ENCODE data around the gene RNF121. TPM values are rescaled to one million over a fixed set of nuclear protein-coding genes. Genes with fewer than 3 reads are reported as not detected.
A peak's percentile ranks its signal among the peaks of the same experiment; 100 is the strongest.

RNF121 gene
- total and polyA plus RNA-seq, 2 of the 8 experiments (the other 6 are each of a cell fraction or from before 2014, with no cell fraction given), result 39.7 to 51.6 TPM

DNA sequence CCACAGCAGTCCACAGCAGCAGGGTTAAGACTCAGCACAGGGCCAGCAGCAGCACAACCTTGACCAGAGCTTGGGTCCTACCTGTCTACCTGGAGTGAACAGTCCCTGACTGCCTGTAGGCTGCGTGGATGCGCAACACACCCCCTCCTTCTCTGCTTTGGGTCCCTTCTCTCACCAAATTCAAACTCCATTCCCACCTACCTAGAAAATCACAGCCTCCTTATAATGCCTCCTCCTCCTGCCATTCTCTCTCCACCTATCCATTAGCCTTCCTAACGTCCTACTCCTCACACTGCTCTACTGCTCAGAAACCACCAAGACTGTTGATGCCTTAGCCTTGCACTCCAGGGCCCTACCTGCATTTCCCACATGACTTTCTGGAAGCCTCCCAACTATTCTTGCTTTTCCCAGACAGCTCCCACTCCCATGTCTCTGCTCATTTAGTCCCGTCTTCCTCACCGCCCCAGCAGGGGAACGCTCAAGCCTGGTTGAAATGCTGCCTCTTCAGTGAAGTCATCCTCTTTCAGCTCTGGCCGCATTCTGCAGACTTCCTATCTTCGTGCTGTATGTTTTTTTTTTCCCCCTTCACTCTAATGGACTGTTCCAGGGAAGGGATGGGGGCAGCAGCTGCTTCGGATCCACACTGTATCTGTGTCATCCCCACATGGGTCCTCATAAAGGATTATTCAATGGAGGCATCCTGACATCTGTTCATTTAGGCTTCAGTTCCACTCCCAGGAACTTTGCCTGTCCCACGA, 73.2 kb downstream of the RNF121 start:
- ChIA-PET CTCF (ENCODE audit: partially characterized antibody) (interaction anchor here (0.6 to 3.6 kb wide), 3 partner anchors 13 to 45 kb away, joined by 3 to 18 read pairs (median 3); no protein-coding TSS in a partner anchor), POLR2A (ENCODE audit: partially characterized antibody) (interaction anchor here (0.7 to 1.5 kb wide), 5 partner anchors 8 to 77 kb away, joined by 3 to 4 read pairs (median 3); no protein-coding TSS in a partner anchor)
- H2BK20ac ChIP-seq (ENCODE audit: low read length), result no peak overlapping the region
- no peak overlapping the region for H2BK15ac ChIP-seq (ENCODE audit: low read length)
- H2BK120ac ChIP-seq (replicated peaks; ENCODE audit: low read depth, low read length), result no peak overlapping the region
- H4K20me1 ChIP-seq (replicated peaks in 1 of 2; ENCODE audit: control insufficient read depth in 1 of 2, insufficient read depth in 2 of 2, low read length in 2 of 2), result peaks cover 20 to 24% of the 10 kb centered on the region in 2 experiments
- no peaks in the 10 kb centered on the region for H3K79me2 ChIP-seq (ENCODE audit: control insufficient read depth in 1 of 2, insufficient read depth in 2 of 2, low read length in 2 of 2)
- no peaks in the 10 kb centered on the region for H3K23me2 ChIP-seq (ENCODE audit: low read depth, low read length)
- peaks cover 25 to 55% (median 42%) of the 10 kb centered on the region in 4 experiments for H3K36me3 ChIP-seq (ENCODE audit: control insufficient read depth in 2 of 4, insufficient read depth in 4 of 4, low read length in 3 of 4)
- H4K5ac ChIP-seq (ENCODE audit: insufficient read length, low read depth, low read length), result no peak overlapping the region
- H3K27ac ChIP-seq (ENCODE audit: low read depth, low read length), result no peak overlapping the region
- H4K91ac ChIP-seq (replicated peaks; ENCODE audit: insufficient read length, low read length), result no peak overlapping the region
- H3K9ac ChIP-seq (replicated peaks in 1 of 4; ENCODE audit: extremely low read depth in 1 of 4, low read depth in 3 of 4, low read length in 3 of 4), result no peak overlapping the region
- 81% methylated on average over 10 of the region's 10 CpGs; no CpG with 5 or more reads in 1 of the 2 experiments for WGBS, 2 experiments (ENCODE audit: extremely low coverage in 1 of 2, insufficient coverage in 1 of 2, insufficient read length in 1 of 2, insufficient replicate concordance in 2 of 2, low coverage in 1 of 2, low lambda C conversion rate in 2 of 2, missing lambda C conversion rate in 1 of 2)
- FAIRE-seq (no peak), DNase-seq (ENCODE audit: low read depth in 1 of 2, low spot score in 2 of 2) (no peak)
- no peak overlapping the region for H3K56ac ChIP-seq (replicated peaks; ENCODE audit: insufficient read length, low read depth, low read length)
- H3K14ac ChIP-seq (ENCODE audit: insufficient read length), result no peak overlapping the region
- no peak overlapping the region for H2BK12ac ChIP-seq (ENCODE audit: low read depth, low read length)
- H3K4me3 ChIP-seq (ENCODE audit: extremely low read depth in 1 of 4, insufficient read depth in 2 of 4, low read depth in 3 of 4, low read length in 4 of 4), result no peak overlapping the region
- H2AFZ ChIP-seq (ENCODE audit: low read length), result no peak overlapping the region
- H2BK5ac ChIP-seq (ENCODE audit: low read depth, low read length), result no peak overlapping the region
- H3K4ac ChIP-seq (replicated peaks; ENCODE audit: insufficient read length, low read depth, low read length), result no peak overlapping the region
- no peak overlapping the region for H2AK5ac ChIP-seq (ENCODE audit: low read depth, low read length)
- H3K4me2 ChIP-seq (ENCODE audit: insufficient read depth in 1 of 2, low read depth in 2 of 2, low read length in 2 of 2), result no peak overlapping the region
- H3K9me3 ChIP-seq (ENCODE audit: insufficient read depth in 2 of 2, low read depth in 1 of 2, low read length in 1 of 2), result no peaks in the 10 kb centered on the region
- no peak overlapping the region for H3K23ac ChIP-seq (ENCODE audit: insufficient read length)
- no peak overlapping the region for H3K18ac ChIP-seq (ENCODE audit: extremely low read depth, low read length)
- H3K79me1 ChIP-seq (ENCODE audit: low read depth, low read length), result no peaks in the 10 kb centered on the region
- H4K8ac ChIP-seq (ENCODE audit: extremely low read depth, insufficient read depth, low read length), result no peak overlapping the region
- no peaks in the 10 kb centered on the region for H3K4me1 ChIP-seq (replicated peaks in 1 of 4; ENCODE audit: control insufficient read depth in 3 of 4, insufficient read depth in 4 of 4, low read length in 3 of 4)
- H3K27me3 ChIP-seq (replicated peaks in 1 of 4; ENCODE audit: control insufficient read depth in 3 of 4, extremely low read depth in 1 of 4, insufficient read depth in 3 of 4, low read length in 3 of 4), result no peaks in the 10 kb centered on the region
- no peak for TF ChIP-seq POU5F1 (IDR thresholded peaks at IDR 0.05; ENCODE audit: low read depth, low read length)
- no peak for TF ChIP-seq TBP (IDR thresholded peaks at IDR 0.05; ENCODE audit: low read depth, low read length)
- TF ChIP-seq SP2 (IDR thresholded peaks at IDR 0.05; ENCODE audit: low read length), result no peak
- no peak for TF ChIP-seq ZNF274 (IDR thresholded peaks at IDR 0.05; ENCODE audit: borderline replicate concordance, extremely low read depth, low read length)
- TF ChIP-seq POLR2AphosphoS5 (IDR thresholded peaks at IDR 0.05; ENCODE audit: low read depth, low read length), result peak; percentile 50
- no peak for TF ChIP-seq BRCA1 (IDR thresholded peaks at IDR 0.05; ENCODE audit: low read depth, low read length)
- TF ChIP-seq PHF8 (conservative IDR thresholded peaks at IDR 0.05; ENCODE audit: low read depth, low read length), result no peak
- TF ChIP-seq EZH2 (IDR thresholded peaks at IDR 0.05; ENCODE audit: low read depth, low read length, severe bottlenecking), result no peak
- TF ChIP-seq CEBPB (IDR thresholded peaks at IDR 0.05; ENCODE audit: low read depth, low read length), result no peak
- no peak for TF ChIP-seq HDAC2 (IDR thresholded peaks at IDR 0.05; ENCODE audit: borderline replicate concordance in 1 of 2, low read depth in 2 of 2, low read length in 2 of 2)
- TF ChIP-seq, protein P1, sequence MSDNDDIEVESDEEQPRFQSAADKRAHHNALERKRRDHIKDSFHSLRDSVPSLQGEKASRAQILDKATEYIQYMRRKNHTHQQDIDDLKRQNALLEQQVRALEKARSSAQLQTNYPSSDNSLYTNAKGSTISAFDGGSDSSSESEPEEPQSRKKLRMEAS (IDR thresholded peaks at IDR 0.05), result no peak
- no peak for TF ChIP-seq BACH1 (IDR thresholded peaks at IDR 0.05; ENCODE audit: low read length)

All from H1 (cell line).